CD4-positive, alpha-beta T cell treated with Interferon gamma for 1 hour (primary cell): ENCODE measurements around the gene CLDN9.

Experiments used
- DNase-seq: peaks from one replicate; pipeline ENCODE4 v3.0.0-alpha.2; 2020

The CLDN9 gene

DNA sequence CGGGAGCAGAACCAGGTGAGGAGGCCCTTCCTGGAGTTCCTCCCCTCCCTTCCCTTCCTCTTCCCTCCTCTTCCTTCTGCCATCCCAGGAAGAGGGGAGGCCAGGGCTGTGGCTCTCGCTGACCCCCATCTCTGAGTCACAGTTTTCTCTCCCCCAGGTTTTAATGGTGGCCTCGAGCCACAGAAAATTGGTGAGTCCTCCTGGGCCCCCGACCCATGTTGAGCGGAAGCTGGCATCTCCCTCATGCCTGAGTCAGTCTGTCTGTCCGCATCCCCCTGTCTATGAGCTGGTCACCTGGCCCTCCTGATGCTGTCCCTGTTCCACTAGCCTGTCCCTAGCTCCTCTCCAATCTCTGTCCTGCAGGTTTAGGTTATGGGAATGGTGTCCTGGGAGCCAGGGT lies 12.8 kb upstream of the CLDN9 start:
- no peak for DNase-seq

DNA sequence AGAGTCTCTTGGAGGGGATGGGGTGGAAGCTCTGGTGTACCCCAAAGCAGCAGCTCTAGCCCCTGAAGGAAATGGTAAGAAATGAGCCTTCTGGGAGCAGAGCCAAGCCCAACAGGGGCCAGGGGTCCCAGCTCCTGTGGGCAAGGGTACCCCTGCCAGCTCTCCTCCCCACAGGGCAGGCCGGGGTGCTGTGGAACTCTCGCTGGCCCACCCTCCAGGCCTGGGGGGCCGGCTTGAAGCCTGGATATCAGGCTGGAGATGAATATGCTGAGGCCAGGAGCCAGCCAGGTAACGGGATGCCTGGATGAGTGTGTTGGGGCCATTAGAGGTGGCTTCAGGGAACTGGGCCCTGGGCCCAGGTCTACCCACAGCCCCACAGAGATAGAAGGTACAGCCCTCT lies 12.2 kb upstream of the CLDN9 start:
- no peak for DNase-seq

DNA sequence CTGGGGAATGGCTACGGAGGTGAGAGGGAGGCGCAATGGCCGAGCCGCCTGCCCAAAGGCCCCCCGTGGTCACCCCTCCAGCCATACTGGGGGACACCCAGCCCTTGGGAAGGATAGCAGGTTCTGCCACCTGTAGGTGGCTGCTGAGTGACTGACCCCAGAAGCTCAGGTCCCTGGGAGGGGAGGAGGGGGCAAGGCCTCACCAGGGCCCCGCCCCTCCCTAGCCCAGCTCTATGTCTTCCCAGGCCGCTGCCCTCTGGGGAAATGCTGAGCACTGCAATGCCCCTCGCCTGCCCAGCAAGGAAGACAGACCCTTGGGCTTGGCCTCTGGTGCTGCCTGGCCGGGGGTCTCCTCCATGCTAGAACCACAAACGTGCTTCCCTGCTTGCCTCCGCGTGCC lies 11.4 kb upstream of the CLDN9 start:
- no peak for DNase-seq

DNA sequence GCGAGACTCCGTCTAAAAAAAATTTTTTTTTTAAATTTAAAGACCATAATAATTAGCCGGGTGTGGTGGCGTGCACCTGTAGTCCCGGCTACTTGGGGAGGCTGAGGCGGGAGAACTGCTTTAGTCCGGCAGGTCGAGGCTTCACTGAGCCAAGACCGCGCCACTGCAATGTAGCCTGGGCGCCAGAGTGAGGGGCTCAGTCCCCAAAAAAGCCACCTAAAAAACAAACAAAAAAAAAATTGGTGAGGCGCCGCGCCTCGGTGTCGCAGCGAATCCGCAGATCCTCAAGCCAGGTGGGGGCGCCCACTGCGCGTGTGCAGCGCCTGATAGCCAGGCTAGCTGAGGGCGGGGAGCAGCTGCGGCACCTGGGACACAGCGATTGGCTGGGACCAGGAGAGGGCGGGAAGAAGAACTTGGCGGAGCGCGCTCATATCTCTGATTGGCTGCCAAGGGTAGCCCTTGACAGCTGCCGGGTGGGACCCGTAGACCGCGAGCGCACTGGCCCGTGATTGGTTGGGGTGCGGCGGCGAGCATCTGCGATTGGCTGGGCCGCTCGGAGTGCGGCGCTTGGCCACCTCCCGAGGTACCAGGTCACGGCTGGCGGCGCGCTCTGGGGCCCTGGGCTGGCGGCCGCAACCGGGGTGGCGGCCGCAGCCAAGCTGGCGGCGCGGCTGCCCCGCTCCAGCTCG lies 9.0 kb upstream of the CLDN9 start:
- DNase-seq = peak; percentile 99

DNA sequence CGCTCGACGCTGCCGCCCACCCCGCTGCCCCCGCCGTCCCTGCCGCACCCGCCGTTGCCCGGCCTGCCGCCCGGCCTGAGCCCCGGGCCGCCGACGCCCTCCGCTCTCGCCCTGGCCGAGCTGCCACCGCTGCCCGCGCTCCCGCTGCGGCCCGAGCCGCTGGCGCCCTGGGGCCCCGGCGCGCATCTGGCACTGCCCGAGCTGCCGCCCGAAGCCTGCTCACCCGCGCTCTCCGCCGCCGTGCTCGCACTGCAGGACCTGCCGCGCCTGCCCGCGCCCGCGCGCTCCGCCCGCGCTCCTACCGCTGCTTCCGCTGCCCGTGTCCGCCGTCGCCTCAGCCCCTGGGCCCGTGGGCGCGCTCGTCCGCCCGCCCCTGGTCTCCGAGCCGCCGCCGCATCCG lies 8.4 kb upstream of the CLDN9 start:
- no peak for DNase-seq

DNA sequence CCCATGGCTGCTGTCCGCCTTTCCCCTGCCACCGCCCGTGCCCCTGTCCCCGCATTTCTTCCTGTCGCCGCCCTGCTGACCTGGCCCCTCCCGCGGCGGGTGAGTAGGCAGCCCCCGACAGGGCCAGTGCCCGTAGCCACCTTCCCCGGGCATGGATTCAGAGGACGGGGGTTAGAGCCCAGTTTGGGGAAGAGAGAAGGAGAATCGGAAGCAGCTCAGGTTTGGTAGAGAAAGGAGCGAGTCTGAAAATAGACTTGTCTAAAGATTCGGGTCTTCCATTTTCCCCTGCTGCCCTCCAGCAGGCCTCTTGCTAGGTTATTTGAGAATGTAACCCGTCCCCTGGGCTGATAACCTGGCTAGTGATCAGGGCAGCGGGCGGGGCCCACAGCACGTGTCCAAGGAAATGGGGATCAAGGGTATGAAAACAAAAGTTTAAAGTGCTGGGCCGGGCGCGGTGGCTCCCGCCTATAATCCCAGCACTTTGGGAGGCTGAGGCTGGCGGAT lies 7.9 kb upstream of the CLDN9 start:
- no peak for DNase-seq

DNA sequence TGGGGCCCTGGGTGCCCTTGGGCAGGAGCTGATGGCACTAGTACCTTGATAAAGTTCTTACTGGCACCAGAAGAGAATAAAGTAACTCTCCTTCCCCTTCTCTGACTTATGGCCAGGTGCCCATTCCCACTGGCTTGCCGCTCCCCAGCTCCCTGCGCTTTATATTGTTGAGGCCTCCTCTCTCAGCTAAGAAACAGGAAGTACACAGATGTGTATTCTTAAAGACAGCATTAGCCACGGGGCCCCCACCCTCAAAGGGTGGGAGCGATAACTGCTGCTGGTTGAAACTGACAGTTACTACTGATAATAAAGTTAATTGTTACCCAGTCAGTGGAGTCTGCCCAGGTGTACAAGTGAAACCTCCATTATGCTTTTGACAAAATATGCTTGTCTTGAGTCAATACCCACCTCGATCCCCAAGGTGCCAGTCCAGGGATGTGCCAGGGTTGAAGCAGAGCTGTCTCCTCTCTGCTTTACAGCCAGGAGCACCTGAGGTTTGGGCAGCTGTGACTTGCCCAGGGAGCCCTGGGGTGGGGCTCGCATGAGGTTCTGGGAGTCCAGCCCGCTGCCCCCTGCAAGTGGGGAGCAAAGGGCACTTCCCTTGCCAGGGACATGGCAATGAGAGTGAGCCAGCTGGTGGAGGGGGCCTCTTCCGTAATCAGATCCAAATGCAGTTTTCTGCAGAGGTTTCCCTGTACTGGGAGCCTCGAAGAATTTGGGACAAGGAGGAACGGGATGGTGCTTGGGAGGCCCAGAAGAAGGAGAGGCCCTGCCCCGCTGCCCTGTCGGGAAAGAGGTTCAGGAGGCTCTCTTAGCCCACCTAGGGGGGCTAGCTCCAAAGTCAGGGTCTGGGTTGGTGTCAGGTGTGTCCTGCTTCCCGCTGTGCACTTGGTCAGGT lies 5.4 kb upstream of the CLDN9 start:
- no peak for DNase-seq

DNA sequence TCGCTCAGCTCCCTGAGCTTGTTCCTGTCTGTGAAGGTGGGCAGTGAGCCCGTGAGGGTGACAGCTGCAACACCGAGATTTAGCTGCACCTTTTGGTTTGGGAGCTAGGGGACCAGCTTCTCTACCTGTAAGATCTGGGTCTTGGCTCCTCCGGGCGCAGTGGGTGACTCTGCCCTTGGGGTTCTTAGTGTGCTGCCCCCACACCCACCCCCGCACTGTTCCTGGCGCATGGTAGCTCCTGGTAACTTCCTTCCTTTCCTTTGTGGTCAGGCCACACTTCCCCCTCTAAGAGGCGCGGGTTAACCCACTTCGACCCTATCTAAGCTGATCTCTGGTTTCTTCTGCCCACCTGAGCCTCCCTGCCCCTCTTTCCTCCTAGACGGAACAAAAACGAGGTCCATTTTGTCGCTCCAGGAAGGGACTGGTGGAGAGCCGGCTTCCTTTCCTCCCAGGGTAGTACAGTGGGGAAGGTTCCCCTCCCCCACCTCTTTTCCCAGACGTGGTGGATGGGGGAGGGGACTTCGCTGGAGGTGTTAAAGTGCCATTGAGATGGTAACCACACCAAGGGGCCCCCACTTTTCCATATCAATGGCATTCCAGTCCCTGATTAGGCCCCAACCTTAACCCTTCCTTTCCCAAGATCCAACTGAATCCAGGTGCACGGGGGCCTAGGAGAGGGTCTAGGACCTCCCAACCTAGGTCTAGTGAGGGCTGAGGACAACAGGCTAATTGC lies 4.6 kb upstream of the CLDN9 start:
- peak; percentile 20 for DNase-seq

DNA sequence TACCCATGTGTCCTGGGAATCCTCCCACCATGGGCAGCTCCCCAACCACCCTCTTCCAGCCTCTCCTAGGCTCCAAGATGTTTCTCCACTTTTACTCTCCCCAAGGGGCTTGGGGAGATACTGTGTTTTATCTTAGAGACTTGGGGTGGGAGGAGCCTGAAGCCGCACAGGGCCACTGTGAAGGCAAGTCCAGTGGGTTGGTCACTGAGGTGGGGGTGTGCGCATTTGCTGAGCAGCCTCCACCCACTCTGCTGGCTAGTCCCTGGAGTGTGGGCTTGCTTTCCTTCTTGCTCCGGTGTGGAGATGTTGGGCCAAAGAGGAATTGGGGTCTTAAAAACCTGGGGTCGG lies 4.1 kb upstream of the CLDN9 start:
- DNase-seq = no peak

DNA sequence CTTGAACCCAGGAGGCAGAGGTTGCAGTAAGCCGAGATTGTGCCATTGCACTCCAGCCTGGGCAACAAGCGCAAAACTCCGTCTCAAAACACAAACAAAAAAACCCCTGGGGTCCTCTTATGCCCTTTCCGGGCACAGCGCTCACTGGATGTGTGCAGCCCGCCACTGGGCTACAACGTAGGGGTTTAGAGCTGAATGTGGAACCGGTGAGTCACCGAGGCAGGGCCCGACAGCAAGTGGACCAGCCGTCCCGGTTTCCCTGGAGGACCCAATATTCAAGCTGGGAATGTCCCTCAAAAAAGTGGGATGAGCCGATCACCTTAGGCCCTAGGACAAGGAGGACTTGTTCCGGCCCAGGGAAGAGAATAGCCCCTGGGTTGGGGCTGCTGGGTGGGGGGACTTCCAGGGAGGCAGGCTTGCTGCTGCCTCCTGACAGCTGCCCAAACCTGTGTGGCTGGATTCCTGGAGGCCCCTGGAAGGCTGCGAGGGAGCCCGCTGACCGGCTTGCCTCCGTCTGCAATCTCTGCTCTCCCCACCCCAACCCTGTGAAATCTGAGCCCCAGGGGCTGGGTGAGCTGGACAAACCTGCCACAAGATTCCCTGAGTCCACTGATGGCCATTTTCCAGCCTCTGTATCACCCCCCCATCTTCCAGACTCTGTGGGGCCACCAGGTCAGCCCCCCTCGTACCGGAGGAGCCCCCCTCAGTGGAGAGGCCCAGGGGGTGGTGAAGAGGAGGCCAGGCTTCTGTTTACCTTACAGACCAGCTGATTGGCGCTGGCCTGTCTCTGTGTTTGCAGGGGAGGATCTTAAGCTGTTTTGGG lies 2.9 kb upstream of the CLDN9 start:
- no peak for DNase-seq

DNA sequence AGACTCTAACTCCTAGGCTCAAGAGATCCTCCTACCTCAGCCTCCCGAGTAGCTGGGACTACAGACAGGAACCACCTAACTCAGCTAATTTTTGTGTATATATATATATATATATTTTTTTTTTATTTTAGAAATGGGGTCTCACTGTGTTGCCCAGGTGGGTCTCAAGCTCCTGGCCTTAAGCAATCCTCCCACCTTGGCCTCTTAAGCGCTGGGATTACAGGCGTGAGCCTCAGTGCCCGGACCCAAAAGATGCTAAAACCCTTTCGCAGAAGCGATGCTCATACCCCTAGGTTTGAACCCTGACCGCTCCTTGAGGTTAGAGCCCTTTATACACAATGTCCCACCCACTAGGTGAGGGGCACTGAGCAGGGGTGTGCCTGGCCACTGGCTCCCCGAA lies 2.2 kb upstream of the CLDN9 start:
- DNase-seq = no peak

DNA sequence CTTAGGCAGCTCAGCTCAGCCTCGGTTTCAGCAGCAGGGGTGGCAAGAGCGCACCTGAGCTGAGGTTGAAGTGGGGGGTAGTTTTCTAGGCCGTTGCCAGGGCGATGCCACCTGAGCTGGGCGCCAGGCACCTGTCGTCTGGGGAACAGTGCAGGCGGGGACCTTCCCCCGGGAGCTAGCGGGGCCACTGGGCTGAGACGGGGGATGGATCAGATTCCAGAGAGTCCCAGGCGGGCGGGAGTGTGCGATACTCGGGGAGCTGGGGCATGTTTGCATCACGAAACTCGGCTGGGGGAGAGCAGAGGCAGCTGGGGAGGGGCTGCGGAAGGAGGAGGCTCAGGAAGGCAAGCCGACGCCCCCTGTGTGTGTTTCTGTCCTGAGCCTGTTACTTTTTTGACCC lies 477 bp upstream of the CLDN9 start:
- DNase-seq = no peak

DNA sequence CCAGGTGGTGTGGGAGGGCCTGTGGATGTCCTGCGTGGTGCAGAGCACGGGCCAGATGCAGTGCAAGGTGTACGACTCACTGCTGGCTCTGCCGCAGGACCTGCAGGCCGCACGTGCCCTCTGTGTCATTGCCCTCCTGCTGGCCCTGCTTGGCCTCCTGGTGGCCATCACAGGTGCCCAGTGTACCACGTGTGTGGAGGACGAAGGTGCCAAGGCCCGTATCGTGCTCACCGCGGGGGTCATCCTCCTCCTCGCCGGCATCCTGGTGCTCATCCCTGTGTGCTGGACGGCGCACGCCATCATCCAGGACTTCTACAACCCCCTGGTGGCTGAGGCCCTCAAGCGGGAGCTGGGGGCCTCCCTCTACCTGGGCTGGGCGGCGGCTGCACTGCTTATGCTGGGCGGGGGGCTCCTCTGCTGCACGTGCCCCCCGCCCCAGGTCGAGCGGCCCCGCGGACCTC lies 798 bp downstream of the CLDN9 start:
- no peak for DNase-seq

DNA sequence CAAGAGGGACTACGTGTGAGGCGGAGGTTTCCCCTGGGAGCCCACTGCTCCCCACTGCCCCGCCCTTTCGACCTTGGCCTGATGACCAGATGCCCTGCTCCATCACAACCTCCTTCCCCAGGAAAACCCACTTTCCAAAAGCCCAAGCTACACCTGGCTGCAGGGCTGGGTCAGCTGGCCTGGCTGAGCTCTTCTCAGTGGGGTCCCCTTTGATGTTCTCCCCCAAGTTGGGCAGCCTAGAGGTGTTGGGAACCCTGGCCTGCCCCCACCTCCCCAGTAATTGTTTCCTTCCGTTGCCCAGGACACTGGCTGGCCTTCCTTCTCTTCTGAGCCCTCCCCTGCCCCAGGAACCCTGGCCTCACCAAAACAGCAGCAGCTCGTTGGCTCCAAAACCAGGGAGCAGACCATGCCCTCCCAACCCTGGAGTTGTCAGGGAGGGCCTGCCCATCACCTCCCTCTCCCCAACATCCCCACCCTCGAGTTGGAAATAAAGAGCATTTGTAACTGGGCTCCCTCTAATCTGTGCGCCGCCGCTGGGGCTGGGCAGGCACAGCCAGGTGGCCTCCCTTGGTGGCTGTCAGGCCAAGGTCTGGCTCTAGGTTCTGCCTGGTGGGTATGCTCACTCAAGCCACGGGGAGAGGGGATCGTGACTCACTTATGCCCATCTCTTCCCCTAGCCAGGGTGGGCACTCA lies 1.4 kb downstream of the CLDN9 start:
- no peak for DNase-seq

DNA sequence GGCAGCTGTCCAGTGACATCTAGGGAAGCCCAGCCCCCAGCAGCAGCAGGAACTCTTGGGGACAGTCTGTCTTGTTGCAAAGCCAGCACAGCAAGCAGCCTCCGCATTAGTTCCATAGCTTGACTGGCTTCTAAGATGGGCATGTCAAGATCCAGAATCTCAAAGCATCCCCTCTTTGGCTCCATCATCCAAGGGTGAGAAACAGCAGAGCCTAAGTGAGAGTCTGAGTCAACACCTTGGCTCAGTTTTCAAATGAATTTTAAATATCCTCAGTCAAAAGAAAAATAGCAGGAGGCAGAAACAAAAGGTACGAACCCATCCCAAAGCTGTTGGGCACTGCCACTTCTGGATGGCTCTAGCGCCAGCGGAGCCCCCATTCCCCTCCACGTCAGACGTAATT lies 2.2 kb downstream of the CLDN9 start:
- DNase-seq = no peak

DNA sequence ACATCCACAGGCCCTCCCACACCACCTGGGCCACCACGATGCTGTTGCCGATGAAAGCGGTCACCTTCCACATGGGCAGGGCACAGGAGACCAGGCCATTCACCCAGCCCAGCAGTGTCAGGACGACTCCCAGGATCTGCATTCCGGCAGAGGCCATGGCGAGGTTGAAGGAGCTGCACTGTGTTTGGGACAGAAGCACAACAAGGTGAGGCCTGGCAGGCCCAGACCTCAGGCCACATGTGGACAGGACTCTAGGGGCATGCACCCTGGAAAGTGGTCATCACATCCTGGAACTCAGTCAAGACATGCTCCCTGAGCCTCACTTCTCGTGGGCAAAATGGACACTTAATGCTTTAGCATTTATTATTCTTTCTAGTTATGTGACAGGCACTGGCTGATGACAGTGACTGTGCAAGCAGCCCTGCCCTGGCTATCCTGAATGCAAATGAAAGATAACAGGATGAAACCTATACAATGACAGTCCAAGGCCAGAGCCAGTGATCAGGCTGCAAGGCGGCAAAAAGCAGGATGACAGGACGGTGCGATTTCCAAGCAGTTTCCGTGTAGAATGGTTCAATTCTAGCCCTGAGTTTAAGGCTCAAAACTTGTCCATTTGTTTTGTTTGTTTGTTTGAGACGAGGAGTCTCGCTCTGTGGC lies 3.3 kb downstream of the CLDN9 start:
- DNase-seq = no peak

DNA sequence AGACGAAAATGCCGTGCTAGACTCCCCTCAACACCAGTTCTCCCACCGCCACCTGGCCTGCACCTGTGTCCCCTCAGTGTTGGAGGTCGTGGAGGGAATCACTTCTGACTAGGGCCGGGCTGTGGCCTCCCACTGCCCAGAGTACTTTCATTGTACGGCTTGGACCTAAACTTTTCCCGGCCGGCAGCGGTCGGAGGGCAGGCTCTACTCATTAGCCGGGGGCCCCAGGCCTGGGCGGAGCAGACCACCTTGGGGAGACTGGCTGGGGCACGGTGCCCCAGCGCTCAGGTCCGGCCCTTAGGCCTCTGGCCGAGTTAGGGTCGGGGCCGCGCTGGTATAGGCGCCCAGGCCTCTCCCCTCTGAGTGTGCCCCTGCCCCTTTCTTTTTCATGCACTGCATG lies 4.6 kb downstream of the CLDN9 start:
- DNase-seq = no peak

DNA sequence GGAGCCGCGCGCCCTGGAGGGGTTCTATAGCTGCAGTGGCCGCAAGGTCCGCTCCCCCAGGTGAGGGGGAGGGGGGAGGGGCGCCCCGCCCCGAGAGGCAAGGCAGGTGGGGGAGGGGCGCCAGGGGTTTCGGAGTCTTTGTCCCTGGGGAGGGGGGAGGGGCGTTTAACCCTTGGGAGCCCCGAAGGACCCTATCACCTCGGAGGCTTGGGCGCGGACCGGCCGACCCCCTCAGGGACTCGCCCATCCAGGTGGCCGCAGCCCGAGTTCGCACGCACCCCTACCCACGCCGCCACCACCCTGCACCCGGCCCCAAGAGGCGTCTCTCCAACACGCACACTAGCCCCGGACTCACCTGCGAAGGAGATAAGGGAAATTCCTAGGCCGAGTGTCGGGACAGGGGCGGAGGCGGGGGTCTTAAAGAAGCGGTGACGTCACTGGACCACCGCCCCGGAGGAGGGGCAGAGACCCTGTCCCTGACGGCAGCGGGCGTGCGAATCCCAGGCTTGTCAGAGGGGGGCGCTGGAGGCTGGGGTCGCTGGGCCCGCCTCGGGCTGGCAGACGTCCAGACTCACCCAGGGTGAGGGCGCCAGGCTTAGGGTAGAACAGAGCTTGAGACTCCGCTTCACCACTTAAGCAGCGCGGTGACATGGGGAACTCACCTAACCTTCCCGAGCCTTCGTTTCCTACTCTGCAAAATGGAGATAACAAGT lies 5.2 kb downstream of the CLDN9 start, which contains the start of gene CLDN6:
TSS of gene CLDN6 (minus strand) at position 390 of the 713 bp plus-strand sequence. CDS start 2,162 bp downstream, outside the sequence.
- DNase-seq = peak; percentile 9

DNA sequence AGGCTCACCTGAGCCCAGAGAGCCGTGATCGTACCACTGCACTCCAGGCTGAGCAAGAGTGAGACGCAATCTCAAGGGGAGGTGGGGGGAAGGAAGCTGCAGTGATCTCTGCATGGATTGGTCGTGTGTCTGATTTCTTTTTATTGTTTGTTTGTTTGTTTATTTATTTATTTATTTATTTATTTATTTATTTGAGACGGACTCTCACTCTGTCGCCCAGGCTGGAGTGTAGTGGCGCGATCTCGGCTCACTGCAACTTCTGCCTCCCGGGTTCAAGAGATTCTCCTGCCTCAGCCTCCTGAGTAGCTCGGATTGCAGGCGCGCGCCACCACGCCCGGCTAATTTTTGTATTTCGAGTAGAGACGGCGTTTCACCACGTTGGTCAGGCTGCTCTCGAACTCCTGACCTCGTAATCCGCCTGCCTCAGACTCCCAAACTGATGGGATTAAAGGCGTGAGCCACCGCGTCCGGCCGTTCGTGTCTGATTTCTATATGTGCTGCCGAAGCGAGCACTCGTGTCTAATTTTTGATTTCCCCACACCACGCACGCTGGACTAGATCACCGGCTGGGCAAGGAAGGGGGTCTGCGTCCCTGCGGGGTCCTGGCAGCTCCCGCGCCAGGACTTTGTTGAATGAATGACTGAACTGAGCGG lies 7.0 kb downstream of the CLDN9 start:
- no peak for DNase-seq

DNA sequence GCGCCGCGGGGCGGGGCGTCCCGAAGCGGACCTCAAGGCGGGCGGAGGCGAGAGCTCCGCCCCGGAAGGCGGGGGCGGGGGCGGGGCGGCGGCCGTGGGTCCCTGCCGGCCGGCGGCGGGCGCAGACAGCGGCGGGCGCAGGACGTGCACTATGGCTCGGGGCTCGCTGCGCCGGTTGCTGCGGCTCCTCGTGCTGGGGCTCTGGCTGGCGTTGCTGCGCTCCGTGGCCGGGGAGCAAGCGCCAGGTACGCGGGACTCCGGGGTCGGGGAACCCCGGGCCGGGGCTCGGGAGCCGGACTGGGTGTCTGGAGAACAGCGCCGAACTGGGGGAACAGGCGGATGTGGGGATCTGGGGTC lies 7.5 kb downstream of the CLDN9 start, which contains the start of gene TNFRSF12A:
TSS of gene TNFRSF12A (plus strand) at position 122 of the 357 bp plus-strand sequence. CDS start at position 152, 30 bp downstream.
- peak; percentile 72 for DNase-seq
